ENCODE results near the gene MXRA5.

- TF ChIP-seq CTCF (IDR thresholded peaks at IDR 0.05) (no peak), EZH2 (IDR thresholded peaks at IDR 0.05) (no peak), EZH2phosphoT487 (IDR thresholded peaks at IDR 0.05) (no peak)
These were observed 31.1 kb upstream of the MXRA5 start for GRCh38 chrX:3377560-3377959.

Data from neural progenitor cell (in vitro differentiated cells).